ENCODE measurements around the gene ZBTB44.
"Not testable (repeated sequence)": the region's sequence is repeated elsewhere in the genome, so short reads cannot be mapped to it uniquely, and the experiment has no call there.

Gene ZBTB44

GRCh38 chr11:130313383-130314183 lies 1.1 kb downstream of the ZBTB44 start:
- peak; percentile 5 for DNase-seq (ENCODE audit: low read depth)

GRCh38 chr11:130312046-130312445 lies 2.7 kb downstream of the ZBTB44 start:
- DNase-seq (ENCODE audit: low read depth): no peak

- no peak for DNase-seq (ENCODE audit: low read depth)
These were observed 4.1 kb downstream of the ZBTB44 start for GRCh38 chr11:130310622-130311021.

- peak; percentile 10 for DNase-seq (ENCODE audit: low read depth)
These were observed 5.8 kb downstream of the ZBTB44 start for GRCh38 chr11:130308886-130309285.

GRCh38 chr11:130308059-130308458 lies 6.7 kb downstream of the ZBTB44 start:
- DNase-seq (ENCODE audit: low read depth): no peak

GRCh38 chr11:130304651-130305050 lies 10.1 kb downstream of the ZBTB44 start:
- DNase-seq (ENCODE audit: low read depth): no peak

GRCh38 chr11:130301002-130301401 lies 13.7 kb downstream of the ZBTB44 start:
- DNase-seq (ENCODE audit: low read depth): no peak

GRCh38 chr11:130300567-130300966 lies 14.2 kb downstream of the ZBTB44 start:
- DNase-seq (ENCODE audit: low read depth): no peak

- no peak for DNase-seq (ENCODE audit: low read depth)
These were observed 14.7 kb downstream of the ZBTB44 start for GRCh38 chr11:130299978-130300377.

- no peak for DNase-seq (ENCODE audit: low read depth)
These were observed 19.1 kb downstream of the ZBTB44 start for GRCh38 chr11:130295657-130296056.

GRCh38 chr11:130282111-130282510 lies 32.6 kb downstream of the ZBTB44 start:
- DNase-seq (ENCODE audit: low read depth): no peak

- DNase-seq (ENCODE audit: low read depth): not testable (repeated sequence)
These were observed 33.4 kb downstream of the ZBTB44 start for GRCh38 chr11:130281341-130281740.

- DNase-seq (ENCODE audit: low read depth): no peak
These were observed 34.7 kb downstream of the ZBTB44 start for GRCh38 chr11:130279989-130280388.

- peak; percentile 27 for DNase-seq (ENCODE audit: low read depth)
These were observed 36.0 kb downstream of the ZBTB44 start for GRCh38 chr11:130278745-130279144.

GRCh38 chr11:130278151-130278550 lies 36.6 kb downstream of the ZBTB44 start:
- no peak for DNase-seq (ENCODE audit: low read depth)

- DNase-seq (ENCODE audit: low read depth): no peak
These were observed 42.4 kb downstream of the ZBTB44 start for GRCh38 chr11:130272336-130272735.

GRCh38 chr11:130269326-130269943 lies 45.3 kb downstream of the ZBTB44 start:
- DNase-seq (ENCODE audit: low read depth): no peak

GRCh38 chr11:130263351-130263750 lies 51.4 kb downstream of the ZBTB44 start:
- DNase-seq (ENCODE audit: low read depth): no peak

GRCh38 chr11:130262424-130262823 lies 52.3 kb downstream of the ZBTB44 start:
- DNase-seq (ENCODE audit: low read depth): no peak

GRCh38 chr11:130261571-130261970 lies 53.1 kb downstream of the ZBTB44 start:
- DNase-seq (ENCODE audit: low read depth): no peak

- no peak for DNase-seq (ENCODE audit: low read depth)
These were observed 54.0 kb downstream of the ZBTB44 start for GRCh38 chr11:130260742-130261141.

GRCh38 chr11:130260080-130260627 lies 54.6 kb downstream of the ZBTB44 start:
- no peak for DNase-seq (ENCODE audit: low read depth)

GRCh38 chr11:130251763-130252162 lies 63.0 kb downstream of the ZBTB44 start:
- DNase-seq (ENCODE audit: low read depth): not testable (repeated sequence)
